ENCODE data around the gene GMDS.

DNA sequence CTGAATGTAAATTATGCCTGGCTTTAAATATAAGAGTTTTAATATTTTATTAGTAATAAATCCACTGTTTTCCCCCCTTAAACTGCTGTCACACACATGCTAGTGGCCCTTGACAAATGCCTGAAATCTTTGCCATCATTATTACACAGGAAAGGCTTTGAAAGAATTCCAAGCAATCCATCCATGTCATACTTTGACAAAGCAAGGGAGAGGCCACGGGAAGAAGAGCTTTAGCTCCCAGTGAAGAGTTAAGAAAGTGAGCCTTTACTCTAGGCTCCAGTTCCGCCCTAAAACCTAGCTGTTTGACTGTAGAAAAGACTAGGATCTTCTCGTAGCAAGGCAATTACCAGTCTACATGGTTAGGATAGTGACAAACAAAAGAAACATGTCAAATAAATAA, 147.9 kb downstream of the GMDS start:
- TF ChIP-seq, protein P1, sequence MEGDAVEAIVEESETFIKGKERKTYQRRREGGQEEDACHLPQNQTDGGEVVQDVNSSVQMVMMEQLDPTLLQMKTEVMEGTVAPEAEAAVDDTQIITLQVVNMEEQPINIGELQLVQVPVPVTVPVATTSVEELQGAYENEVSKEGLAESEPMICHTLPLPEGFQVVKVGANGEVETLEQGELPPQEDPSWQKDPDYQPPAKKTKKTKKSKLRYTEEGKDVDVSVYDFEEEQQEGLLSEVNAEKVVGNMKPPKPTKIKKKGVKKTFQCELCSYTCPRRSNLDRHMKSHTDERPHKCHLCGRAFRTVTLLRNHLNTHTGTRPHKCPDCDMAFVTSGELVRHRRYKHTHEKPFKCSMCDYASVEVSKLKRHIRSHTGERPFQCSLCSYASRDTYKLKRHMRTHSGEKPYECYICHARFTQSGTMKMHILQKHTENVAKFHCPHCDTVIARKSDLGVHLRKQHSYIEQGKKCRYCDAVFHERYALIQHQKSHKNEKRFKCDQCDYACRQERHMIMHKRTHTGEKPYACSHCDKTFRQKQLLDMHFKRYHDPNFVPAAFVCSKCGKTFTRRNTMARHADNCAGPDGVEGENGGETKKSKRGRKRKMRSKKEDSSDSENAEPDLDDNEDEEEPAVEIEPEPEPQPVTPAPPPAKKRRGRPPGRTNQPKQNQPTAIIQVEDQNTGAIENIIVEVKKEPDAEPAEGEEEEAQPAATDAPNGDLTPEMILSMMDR (conservative IDR thresholded peaks at IDR 0.05 in 1 of 2, IDR thresholded peaks at IDR 0.05 in 1 of 2; ENCODE audit: extremely low read depth in 1 of 2, insufficient read depth in 1 of 2, low read depth in 1 of 2, low read length in 2 of 2), result no peak
- no peak for TF ChIP-seq EZH2 (IDR thresholded peaks at IDR 0.05; ENCODE audit: borderline replicate concordance, low read length)
